T-helper 1 cell treated with Interleukin-12 subunit alpha and Interleukin-12 subunit beta and Interleukin-4 antibody, amounts not matched to agents 30 μg/mL and 1 μg/mL, for 36 hours (primary cell): ENCODE results near the gene KCTD5.

ENCODE experiments used
- H3K27ac Mint-ChIP-seq: one replicate; pipeline ENCODE4 v1.8.0; 2021; ENCODE audit warnings: mild to moderate bottlenecking, mixed read lengths
- H3K27me3 Mint-ChIP-seq: one replicate; pipeline ENCODE4 v1.8.0; 2021; ENCODE audit warnings: low read depth, mixed read lengths
- H3K36me3 Mint-ChIP-seq: one replicate; pipeline ENCODE4 v1.8.0; 2021; ENCODE audit warnings: low read depth, mixed read lengths
- H3K4me1 Mint-ChIP-seq: one replicate; pipeline ENCODE4 v1.8.0; 2021; ENCODE audit warnings: low read depth, mixed read lengths
- H3K4me3 Mint-ChIP-seq: one replicate; pipeline ENCODE4 v1.8.0; 2021; ENCODE audit warnings: mild to moderate bottlenecking, moderate library complexity, mixed read lengths
- H3K9me3 Mint-ChIP-seq: one replicate; pipeline ENCODE4 v1.8.0; 2021; ENCODE audit warnings: mixed read lengths

KCTD5 gene

GRCh38 chr16:2706611-2707311 lies 24.4 kb downstream of the KCTD5 start:
- Mint-ChIP-seq H3K27me3 (no peaks in the 10 kb centered on the region), H3K27ac (no peak overlapping the region), H3K9me3 (no peaks in the 10 kb centered on the region), H3K4me1 (no peaks in the 10 kb centered on the region), H3K4me3 (no peak overlapping the region), H3K36me3 (peaks cover 5% of the 10 kb centered on the region)

- H3K36me3 Mint-ChIP-seq = peaks cover 5% of the 10 kb centered on the region
- no peak overlapping the region for H3K27ac Mint-ChIP-seq
- no peaks in the 10 kb centered on the region for H3K27me3 Mint-ChIP-seq
- H3K4me3 Mint-ChIP-seq = no peak overlapping the region
- H3K4me1 Mint-ChIP-seq = no peaks in the 10 kb centered on the region
- H3K9me3 Mint-ChIP-seq = no peaks in the 10 kb centered on the region
Measured at GRCh38 chr16:2707368-2708289, 25.3 kb downstream of the KCTD5 start.

GRCh38 chr16:2708290-2708639 lies 25.9 kb downstream of the KCTD5 start:
- Mint-ChIP-seq H3K27me3 (no peaks in the 10 kb centered on the region), H3K9me3 (no peaks in the 10 kb centered on the region), H3K4me3 (no peak overlapping the region), H3K27ac (no peak overlapping the region), H3K4me1 (no peaks in the 10 kb centered on the region), H3K36me3 (peaks cover 5% of the 10 kb centered on the region)

GRCh38 chr16:2708955-2709587 lies 26.7 kb downstream of the KCTD5 start:
- H3K36me3 Mint-ChIP-seq = peaks cover 5% of the 10 kb centered on the region
- H3K9me3 Mint-ChIP-seq = no peaks in the 10 kb centered on the region
- H3K4me1 Mint-ChIP-seq = no peaks in the 10 kb centered on the region
- no peak overlapping the region for H3K4me3 Mint-ChIP-seq
- no peak overlapping the region for H3K27ac Mint-ChIP-seq
- no peaks in the 10 kb centered on the region for H3K27me3 Mint-ChIP-seq

- no peak overlapping the region for H3K27ac Mint-ChIP-seq
- H3K4me1 Mint-ChIP-seq = no peaks in the 10 kb centered on the region
- no peak overlapping the region for H3K4me3 Mint-ChIP-seq
- H3K36me3 Mint-ChIP-seq = peaks cover 5% of the 10 kb centered on the region
- no peaks in the 10 kb centered on the region for H3K9me3 Mint-ChIP-seq
- H3K27me3 Mint-ChIP-seq = no peaks in the 10 kb centered on the region
Measured at GRCh38 chr16:2709588-2709984, 27.3 kb downstream of the KCTD5 start.

- no peak overlapping the region for H3K4me3 Mint-ChIP-seq
- peaks cover 5% of the 10 kb centered on the region for H3K36me3 Mint-ChIP-seq
- H3K9me3 Mint-ChIP-seq = no peaks in the 10 kb centered on the region
- no peak overlapping the region for H3K27ac Mint-ChIP-seq
- no peaks in the 10 kb centered on the region for H3K27me3 Mint-ChIP-seq
- peaks cover under 1% of the 10 kb centered on the region for H3K4me1 Mint-ChIP-seq
Measured at GRCh38 chr16:2710021-2710710, 27.8 kb downstream of the KCTD5 start.

- H3K36me3 Mint-ChIP-seq = peaks cover 5% of the 10 kb centered on the region
- no peaks in the 10 kb centered on the region for H3K27me3 Mint-ChIP-seq
- H3K4me3 Mint-ChIP-seq = no peak overlapping the region
- peaks cover 1% of the 10 kb centered on the region for H3K4me1 Mint-ChIP-seq
- H3K27ac Mint-ChIP-seq = no peak overlapping the region
- no peaks in the 10 kb centered on the region for H3K9me3 Mint-ChIP-seq
Measured at GRCh38 chr16:2710711-2711231, 28.4 kb downstream of the KCTD5 start.

GRCh38 chr16:2711370-2712062 lies 29.2 kb downstream of the KCTD5 start:
- Mint-ChIP-seq H3K4me1 (peaks cover 1% of the 10 kb centered on the region), H3K4me3 (no peak overlapping the region), H3K9me3 (no peaks in the 10 kb centered on the region), H3K27ac (no peak overlapping the region), H3K36me3 (peaks cover 5% of the 10 kb centered on the region), H3K27me3 (no peaks in the 10 kb centered on the region)

- Mint-ChIP-seq H3K36me3 (peaks cover 5% of the 10 kb centered on the region), H3K27me3 (no peaks in the 10 kb centered on the region), H3K4me1 (peaks cover 1% of the 10 kb centered on the region), H3K4me3 (no peak overlapping the region), H3K9me3 (no peaks in the 10 kb centered on the region), H3K27ac (no peak overlapping the region)
Measured at GRCh38 chr16:2712063-2712441, 29.7 kb downstream of the KCTD5 start.

- H3K27me3 Mint-ChIP-seq = no peaks in the 10 kb centered on the region
- H3K27ac Mint-ChIP-seq = no peak overlapping the region
- peaks cover 1% of the 10 kb centered on the region for H3K4me1 Mint-ChIP-seq
- no peaks in the 10 kb centered on the region for H3K9me3 Mint-ChIP-seq
- H3K4me3 Mint-ChIP-seq = no peak overlapping the region
- H3K36me3 Mint-ChIP-seq = peaks cover 5% of the 10 kb centered on the region
Measured at GRCh38 chr16:2712546-2712945, 30.2 kb downstream of the KCTD5 start.

- no peaks in the 10 kb centered on the region for H3K9me3 Mint-ChIP-seq
- peaks cover 1% of the 10 kb centered on the region for H3K4me1 Mint-ChIP-seq
- H3K27ac Mint-ChIP-seq = no peak overlapping the region
- no peaks in the 10 kb centered on the region for H3K36me3 Mint-ChIP-seq
- no peaks in the 10 kb centered on the region for H3K27me3 Mint-ChIP-seq
- H3K4me3 Mint-ChIP-seq = no peak overlapping the region
Measured at GRCh38 chr16:2713523-2713922, 31.2 kb downstream of the KCTD5 start.

- Mint-ChIP-seq H3K4me3 (no peak overlapping the region), H3K27ac (no peak overlapping the region), H3K4me1 (peaks cover 1% of the 10 kb centered on the region), H3K27me3 (no peaks in the 10 kb centered on the region), H3K36me3 (no peaks in the 10 kb centered on the region), H3K9me3 (no peaks in the 10 kb centered on the region)
Measured at GRCh38 chr16:2713985-2714774, 31.9 kb downstream of the KCTD5 start.

GRCh38 chr16:2715064-2715463 lies 32.7 kb downstream of the KCTD5 start:
- Mint-ChIP-seq H3K27ac (no peak overlapping the region), H3K4me1 (peaks cover 1% of the 10 kb centered on the region)

More at GRCh38 chr16:2715064-2715463, 32.7 kb downstream of the KCTD5 start:
- Mint-ChIP-seq H3K36me3 (no peaks in the 10 kb centered on the region), H3K27me3 (no peaks in the 10 kb centered on the region), H3K9me3 (no peaks in the 10 kb centered on the region), H3K4me3 (no peak overlapping the region)
